Measurements from ENCODE around the gene NCOA7.

NCOA7 gene, protein sequence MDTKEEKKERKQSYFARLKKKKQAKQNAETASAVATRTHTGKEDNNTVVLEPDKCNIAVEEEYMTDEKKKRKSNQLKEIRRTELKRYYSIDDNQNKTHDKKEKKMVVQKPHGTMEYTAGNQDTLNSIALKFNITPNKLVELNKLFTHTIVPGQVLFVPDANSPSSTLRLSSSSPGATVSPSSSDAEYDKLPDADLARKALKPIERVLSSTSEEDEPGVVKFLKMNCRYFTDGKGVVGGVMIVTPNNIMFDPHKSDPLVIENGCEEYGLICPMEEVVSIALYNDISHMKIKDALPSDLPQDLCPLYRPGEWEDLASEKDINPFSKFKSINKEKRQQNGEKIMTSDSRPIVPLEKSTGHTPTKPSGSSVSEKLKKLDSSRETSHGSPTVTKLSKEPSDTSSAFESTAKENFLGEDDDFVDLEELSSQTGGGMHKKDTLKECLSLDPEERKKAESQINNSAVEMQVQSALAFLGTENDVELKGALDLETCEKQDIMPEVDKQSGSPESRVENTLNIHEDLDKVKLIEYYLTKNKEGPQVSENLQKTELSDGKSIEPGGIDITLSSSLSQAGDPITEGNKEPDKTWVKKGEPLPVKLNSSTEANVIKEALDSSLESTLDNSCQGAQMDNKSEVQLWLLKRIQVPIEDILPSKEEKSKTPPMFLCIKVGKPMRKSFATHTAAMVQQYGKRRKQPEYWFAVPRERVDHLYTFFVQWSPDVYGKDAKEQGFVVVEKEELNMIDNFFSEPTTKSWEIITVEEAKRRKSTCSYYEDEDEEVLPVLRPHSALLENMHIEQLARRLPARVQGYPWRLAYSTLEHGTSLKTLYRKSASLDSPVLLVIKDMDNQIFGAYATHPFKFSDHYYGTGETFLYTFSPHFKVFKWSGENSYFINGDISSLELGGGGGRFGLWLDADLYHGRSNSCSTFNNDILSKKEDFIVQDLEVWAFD

DNA sequence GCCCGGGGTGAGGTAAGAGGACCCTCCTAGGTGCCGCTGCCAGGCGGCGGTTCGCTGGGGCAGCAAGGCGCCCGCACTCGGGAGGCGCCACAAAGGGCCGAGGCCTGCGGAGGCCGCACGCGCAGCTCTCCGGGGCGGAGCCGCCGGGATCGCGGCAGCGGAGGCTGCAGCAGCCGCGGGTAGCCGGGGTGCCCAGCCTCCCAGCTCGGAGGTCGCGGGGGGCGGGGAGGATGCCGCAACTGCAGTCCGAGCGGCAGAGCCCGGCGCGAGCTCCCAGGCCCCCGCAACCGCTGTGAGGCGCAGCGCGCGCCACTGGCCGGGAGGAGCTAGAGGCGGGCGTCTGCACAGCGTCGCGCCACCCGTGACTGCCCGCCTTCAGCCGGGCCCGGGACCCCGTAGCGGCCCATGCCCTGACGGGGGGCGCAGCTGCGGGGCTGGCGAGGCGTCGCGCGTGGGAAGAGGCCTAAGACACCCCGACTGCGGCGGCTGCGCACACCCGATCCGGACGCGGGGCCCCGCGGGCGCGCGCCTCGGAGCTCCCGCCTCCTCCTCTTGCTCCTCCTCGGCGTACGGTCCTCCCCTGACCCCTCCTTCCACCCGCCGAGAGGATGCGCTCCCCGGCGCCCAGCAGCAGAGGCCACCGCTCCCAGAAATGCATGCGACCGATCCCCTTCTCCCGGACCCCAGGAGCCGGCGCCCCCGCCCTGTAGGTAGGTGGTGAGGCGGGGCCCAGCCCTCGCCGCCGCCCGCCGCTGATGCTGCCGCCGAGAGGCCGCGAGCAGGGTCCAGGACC lies at the start of gene NCOA7:
Gene NCOA7, plus strand, starts transcription at position 603 of the 793 bp plus-strand sequence. CDS start 24,395 bp downstream, outside the sequence.
- H3K4me3 ChIP-seq (ENCODE audit: low read depth, low read length), result peak within 1 kb of the TSS; percentile 66
- TF ChIP-seq, protein P1, sequence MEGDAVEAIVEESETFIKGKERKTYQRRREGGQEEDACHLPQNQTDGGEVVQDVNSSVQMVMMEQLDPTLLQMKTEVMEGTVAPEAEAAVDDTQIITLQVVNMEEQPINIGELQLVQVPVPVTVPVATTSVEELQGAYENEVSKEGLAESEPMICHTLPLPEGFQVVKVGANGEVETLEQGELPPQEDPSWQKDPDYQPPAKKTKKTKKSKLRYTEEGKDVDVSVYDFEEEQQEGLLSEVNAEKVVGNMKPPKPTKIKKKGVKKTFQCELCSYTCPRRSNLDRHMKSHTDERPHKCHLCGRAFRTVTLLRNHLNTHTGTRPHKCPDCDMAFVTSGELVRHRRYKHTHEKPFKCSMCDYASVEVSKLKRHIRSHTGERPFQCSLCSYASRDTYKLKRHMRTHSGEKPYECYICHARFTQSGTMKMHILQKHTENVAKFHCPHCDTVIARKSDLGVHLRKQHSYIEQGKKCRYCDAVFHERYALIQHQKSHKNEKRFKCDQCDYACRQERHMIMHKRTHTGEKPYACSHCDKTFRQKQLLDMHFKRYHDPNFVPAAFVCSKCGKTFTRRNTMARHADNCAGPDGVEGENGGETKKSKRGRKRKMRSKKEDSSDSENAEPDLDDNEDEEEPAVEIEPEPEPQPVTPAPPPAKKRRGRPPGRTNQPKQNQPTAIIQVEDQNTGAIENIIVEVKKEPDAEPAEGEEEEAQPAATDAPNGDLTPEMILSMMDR (IDR thresholded peaks at IDR 0.05; ENCODE audit: borderline replicate concordance, insufficient read depth, low read depth, low read length), result no peak

DNA sequence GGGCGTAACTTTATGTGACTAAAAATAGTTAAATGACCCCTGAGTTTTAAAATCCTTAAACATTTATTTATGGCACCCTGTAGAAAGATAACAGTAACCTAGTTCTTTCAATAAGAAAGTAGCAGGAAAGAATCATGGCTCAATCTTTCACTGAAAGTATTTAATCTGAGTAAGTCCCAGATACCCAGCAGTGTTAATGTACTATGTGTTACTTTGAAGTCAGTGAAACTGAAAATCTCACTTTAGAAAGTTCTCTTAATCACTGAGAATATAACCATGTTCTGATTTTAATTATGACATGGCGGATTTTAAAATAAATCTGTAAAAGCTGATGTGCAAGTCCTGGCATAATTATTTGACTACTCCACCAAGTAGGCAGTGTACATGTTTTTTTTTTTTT lies 49.4 kb upstream of the NCOA7 start:
- TF ChIP-seq, protein P1 (IDR thresholded peaks at IDR 0.05; ENCODE audit: borderline replicate concordance, insufficient read depth, low read depth, low read length), result no peak
- H3K4me3 ChIP-seq (ENCODE audit: low read depth, low read length), result no peak overlapping the region

DNA sequence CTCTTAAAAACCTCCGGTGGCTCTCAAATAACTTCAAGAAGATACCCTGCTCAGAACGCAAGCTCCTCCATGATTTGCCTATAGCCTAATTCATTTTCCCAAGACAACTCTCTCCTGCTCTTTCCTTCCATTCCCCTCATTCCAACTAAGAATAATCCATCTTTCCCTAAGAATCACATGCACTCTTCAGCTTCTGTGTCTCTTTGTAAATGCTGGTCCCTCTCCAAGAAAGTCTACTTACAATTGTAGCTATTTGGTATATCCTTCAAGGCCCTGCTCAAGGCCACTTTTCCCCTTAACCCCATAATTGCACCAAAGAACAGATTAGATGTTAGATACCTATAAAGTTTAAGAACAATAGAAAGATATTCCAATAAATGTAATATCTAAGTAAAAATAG lies 48.7 kb upstream of the NCOA7 start:
- TF ChIP-seq, protein P1 (IDR thresholded peaks at IDR 0.05; ENCODE audit: borderline replicate concordance, insufficient read depth, low read depth, low read length), result no peak
- no peak overlapping the region for H3K4me3 ChIP-seq (ENCODE audit: low read depth, low read length)

DNA sequence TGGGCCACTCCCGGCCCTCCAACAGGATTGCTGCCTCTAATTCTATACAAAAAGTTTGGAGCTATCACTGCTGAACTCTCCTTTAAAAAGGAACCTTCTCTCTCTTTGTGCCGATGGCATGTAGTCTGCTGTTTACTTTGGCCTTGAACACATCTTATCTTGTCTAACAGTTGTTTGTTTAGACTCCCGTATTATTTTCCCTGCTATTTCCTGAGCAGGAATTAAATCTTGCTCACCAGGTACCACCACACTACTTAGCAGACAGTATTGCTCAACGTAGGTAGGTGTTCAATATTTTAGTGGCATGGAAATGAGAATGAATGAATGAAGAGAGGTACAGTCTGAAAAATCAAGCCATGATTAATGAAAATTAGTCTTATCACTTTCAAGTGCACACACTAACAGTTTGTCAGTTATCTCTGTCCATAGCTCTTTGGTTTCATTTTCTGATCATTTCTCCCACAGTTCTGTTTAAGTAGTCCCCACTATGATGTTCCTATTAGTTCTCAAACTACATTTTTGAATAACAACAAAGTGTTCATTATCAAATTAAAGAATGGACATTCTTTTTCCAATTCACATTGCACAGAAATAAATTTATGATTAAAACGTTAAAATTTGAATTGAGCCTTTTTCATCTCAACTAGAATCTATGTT lies 48.2 kb upstream of the NCOA7 start:
- H3K4me3 ChIP-seq (ENCODE audit: low read depth, low read length), result no peak overlapping the region
- TF ChIP-seq, protein P1 (IDR thresholded peaks at IDR 0.05; ENCODE audit: borderline replicate concordance, insufficient read depth, low read depth, low read length), result no peak

DNA sequence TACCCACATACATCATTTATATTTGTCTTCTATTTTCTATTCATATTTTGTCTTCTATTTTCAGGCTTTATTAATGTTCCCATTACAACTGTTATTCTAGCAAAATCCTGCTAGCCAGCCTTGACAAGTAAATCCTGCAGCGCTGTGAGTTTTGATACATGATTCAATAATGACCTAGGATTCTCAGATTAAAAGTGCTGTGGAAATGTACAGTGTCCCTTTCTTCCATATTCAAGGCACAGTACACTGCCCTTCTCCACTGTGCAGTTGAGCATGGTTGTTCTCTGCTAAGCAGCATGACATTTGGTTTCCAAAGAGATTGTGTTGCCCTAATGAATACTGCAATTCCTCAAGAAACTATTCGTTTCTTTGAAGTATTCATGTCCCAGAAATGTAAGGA lies 47.2 kb upstream of the NCOA7 start:
- no peak overlapping the region for H3K4me3 ChIP-seq (ENCODE audit: low read depth, low read length)
- TF ChIP-seq, protein P1 (IDR thresholded peaks at IDR 0.05; ENCODE audit: borderline replicate concordance, insufficient read depth, low read depth, low read length), result no peak

DNA sequence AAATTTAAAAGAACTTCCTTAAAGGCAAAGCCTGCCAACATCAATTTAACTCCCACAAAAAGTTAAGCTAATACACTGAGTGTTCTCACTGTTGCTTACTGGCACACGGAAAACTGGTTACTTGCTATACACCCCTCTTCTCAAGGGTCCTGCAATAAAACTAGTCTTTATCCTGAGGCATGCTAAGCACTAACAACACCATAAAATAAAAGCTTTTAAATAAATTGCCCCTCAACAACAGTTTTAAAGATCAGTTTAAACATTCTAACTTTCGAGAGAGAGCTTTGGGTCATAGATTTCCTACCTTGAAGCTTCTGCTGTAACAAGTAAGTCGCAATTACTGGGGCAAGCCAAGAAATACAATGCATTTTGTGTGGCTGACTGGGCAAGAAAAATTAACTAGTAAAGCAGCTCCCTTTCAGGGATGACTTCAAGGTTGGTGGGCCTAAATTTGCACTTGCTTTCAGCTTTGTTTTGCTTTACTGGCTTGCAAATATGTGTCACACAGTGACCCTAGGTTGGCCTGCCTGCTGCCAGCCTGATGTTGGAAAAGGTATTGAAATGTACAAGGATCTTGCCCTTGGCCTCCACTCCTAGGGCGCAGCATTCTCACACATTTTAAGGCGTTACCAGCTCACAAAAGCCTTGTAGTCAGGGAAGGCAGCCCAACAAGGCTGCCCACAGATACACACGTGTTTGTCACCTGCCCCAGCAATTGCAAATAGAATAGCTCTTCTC lies 45.3 kb upstream of the NCOA7 start:
- TF ChIP-seq, protein P1 (IDR thresholded peaks at IDR 0.05; ENCODE audit: borderline replicate concordance, insufficient read depth, low read depth, low read length), result no peak
- no peak overlapping the region for H3K4me3 ChIP-seq (ENCODE audit: low read depth, low read length)
